ENCODE data around the gene ROR2.

DNA sequence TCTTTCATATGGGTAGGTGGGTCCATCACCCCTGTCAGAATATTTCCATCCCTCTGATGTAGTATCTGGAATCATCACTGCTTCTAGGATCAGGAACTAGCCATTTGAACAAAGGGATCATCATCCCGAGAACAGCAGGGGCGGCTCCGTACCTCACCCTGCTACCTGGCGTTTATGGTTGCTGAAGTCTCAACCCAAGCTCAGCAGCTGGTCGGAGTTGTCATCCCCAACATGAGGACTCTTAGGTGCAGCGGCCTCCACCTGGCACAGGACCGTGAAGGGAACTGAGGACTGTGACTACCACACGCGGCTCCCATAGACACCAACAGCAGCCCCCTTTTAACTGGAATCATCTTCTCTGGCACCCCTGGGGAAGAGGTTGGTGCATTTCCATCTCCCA is 35.1 kb downstream of the ROR2 start:
- TF ChIP-seq EZH2 (IDR thresholded peaks at IDR 0.05; ENCODE audit: insufficient read depth, poor library complexity, severe bottlenecking) (no peak), EZH2phosphoT487 (IDR thresholded peaks at IDR 0.05; ENCODE audit: insufficient read depth, low read depth) (no peak)

Measured in GM23248 (cell line).